Cortex of kidney (tissue), 1 donor: ENCODE results near the gene CDC20.
"Not testable (repeated sequence)": the region's sequence is repeated elsewhere in the genome, so short reads cannot be mapped to it uniquely, and the experiment has no call there.

Source experiments
- DNase-seq: peaks from one replicate; lab custom pipeline; 2025; lab: John Stamatoyannopoulos, UW

The CDC20 gene

DNA sequence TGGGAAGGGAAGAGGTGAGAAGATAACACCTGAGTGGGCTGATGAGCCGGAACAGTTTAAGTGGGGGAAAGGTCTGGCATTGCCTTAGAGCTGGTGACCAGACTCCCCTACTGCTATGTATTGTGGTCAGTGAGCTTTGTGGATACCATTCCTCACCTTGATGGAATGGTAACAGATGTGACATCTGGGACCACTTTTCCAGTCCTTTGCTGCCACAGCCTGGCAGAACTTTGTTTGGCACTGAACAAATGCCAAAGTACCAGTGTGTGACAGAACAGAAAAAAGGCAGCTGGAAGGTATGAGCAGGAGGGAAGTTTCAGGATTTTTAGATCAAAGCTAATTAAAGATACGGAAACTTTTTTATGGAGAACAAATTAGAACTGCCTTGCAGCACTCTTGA, 24.7 kb downstream of the CDC20 start:
- DNase-seq = no peak

GRCh38 chr1:43386676-43387075, 27.9 kb downstream of the CDC20 start:
- DNase-seq = no peak

DNA sequence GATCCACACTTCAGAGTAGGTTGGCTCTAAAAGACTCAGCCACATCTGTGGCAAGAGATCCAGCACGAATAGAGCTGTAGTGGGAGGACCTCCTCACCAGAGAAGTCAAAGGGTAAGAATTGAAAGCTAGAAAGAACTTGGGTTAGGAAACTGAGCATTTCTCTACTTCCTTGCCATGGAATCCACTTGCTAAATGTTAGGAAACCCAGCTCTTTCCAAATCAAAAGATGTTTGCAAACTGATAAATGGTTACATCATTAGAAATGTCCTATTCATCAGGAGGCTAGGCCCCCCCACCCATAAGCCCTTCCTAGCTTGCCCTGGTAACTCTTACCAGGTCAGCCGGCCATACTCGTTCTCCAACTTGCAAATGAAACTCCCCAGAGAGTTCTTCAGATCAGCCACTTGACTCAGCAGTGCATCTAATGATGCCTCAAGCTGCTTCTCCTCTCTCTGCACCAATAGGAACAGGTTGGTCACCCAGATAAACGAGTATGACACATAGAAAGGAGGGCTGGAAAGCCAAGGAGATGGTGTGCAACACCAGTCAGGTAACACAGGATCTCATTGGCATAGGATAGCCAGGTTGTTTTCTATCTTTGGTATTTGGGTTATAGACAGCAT, 29.3 kb downstream of the CDC20 start:
- no peak for DNase-seq

GRCh38 chr1:43388613-43389012, 29.8 kb downstream of the CDC20 start:
- no peak for DNase-seq

DNA sequence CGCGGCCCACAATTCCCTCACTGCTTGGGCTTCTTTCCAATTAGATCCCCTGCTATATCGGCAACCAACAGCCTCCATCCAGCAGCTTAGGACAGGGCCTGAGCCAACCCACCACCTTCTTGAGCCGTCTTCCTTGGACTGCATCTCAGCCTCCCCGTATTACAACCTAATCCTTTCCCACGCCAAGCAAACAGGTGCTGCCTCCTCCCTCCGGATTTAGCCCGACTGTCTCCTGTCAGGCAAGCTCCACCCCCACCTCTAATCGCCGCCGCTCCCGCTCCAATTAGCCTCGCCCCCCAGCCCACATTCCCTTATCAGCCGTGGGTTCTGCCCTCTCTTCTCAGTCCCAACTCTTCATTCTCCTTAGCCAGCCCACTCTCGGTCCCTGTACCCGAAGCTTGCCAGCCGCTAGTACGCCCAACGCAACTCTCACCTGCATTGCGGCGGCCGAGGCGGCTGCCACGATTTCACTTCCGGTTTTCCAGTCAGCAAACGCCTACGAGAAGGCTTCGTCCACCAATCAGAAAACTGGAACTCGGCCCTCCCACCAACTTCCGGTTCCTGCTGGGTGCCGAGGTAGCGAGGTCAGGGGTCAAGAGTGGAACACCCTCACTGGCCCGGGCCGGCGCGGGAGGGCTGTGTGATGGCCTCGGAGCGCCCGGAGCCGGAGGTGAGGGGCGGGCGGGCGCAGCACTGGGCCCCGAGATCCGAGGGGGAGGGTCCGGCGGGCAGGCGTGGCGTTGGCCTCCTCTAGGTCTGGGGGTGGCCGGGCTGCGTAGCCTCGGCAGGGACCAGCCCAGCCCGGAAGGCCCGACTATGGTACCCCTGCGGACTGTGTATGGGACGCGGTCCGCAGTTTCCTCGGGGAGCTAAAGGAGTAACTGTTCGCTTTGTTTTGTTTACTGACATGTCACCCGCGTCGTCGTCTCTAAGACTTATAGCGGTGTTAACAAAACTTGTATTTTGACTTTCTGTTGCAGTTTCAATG, 30.8 kb downstream of the CDC20 start, which contains the start of the genes MED8 and SZT2:
Gene MED8, minus strand, starts transcription at position 475 of the 988 bp plus-strand sequence. Its CDS starts 36 bp downstream, at position 439.
Gene SZT2, plus strand, starts transcription at position 574 of the 988 bp plus-strand sequence. Its CDS starts 70 bp downstream, at position 644.
- no peak for DNase-seq

DNA sequence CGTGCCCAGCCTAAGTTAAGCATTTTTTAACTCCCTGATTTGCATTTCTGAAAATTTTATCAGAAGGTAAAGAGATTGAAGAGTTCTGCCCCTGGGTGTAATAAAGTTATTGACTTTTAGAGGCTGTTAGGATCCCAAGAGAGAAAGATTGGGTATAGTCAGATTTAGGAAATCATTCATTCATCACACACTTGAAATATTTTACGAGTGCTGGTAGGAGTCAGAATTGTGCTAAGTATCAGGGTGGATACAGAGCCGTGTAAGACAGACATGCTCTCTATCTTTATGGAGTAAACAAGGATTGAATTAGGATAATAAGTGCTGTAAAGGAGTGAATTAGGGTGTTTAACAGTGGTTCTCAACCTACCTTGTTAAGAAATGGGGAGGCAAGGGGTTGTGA, 33.9 kb downstream of the CDC20 start:
- no peak for DNase-seq

GRCh38 chr1:43395523-43395922, 36.7 kb downstream of the CDC20 start:
- DNase-seq = no peak

DNA sequence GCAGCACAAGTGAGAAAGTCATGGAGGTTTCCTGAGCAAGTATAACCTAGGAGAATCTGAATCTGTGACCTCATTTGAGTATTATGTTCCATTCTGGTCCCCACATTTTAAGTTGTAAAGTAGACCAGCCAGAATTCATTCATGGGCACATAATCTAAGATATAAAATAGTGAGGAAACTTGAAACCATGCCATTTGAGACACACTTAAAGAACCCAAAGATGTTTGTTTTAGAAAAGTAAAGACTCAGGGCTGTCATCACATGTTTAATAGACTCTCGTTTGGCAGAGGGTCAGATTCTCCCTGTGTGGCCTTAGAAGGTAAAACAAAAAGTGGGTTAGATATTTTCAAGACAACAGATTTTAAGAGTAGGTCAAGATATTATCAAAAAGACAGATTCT, 37.3 kb downstream of the CDC20 start:
- no peak for DNase-seq

DNA sequence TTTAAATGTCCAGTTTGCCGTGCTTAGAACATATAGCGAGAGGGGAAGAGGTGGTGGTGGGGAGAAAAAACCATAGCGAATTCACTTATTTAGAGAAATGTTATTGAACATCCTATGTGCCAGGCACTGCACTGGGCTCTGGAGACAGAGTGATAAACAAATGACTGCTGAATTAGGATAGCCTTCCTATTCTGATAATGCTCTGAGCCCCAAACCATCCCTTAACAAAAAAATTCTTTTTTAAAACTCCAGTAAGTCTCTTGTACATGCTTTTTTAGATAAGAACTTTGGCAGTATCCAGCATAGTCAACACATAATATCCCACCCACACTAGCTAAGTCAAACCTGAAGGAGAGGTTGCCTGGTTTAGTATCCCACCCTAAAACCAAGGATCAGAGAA, 39.4 kb downstream of the CDC20 start:
- no peak for DNase-seq

DNA sequence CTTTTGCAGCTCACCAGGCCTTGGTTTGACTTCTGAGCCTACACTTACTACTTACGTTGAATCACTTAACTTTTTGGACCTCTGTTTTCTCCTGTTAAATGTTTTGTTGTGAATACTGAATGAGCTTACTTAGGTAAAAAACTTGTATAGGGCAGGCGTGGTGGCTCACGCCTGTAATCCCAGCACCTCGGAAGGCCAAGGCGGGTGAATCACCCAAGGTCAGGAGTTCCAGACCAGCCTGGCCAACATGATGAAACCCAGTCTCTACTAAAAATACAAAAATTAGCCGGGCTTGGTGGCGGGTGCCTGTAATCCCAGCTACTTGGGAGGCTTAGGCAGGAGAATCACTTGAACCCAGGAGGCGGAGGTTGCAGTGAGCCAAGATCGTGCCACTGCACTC, 41.7 kb downstream of the CDC20 start:
- DNase-seq = not testable (repeated sequence)

DNA sequence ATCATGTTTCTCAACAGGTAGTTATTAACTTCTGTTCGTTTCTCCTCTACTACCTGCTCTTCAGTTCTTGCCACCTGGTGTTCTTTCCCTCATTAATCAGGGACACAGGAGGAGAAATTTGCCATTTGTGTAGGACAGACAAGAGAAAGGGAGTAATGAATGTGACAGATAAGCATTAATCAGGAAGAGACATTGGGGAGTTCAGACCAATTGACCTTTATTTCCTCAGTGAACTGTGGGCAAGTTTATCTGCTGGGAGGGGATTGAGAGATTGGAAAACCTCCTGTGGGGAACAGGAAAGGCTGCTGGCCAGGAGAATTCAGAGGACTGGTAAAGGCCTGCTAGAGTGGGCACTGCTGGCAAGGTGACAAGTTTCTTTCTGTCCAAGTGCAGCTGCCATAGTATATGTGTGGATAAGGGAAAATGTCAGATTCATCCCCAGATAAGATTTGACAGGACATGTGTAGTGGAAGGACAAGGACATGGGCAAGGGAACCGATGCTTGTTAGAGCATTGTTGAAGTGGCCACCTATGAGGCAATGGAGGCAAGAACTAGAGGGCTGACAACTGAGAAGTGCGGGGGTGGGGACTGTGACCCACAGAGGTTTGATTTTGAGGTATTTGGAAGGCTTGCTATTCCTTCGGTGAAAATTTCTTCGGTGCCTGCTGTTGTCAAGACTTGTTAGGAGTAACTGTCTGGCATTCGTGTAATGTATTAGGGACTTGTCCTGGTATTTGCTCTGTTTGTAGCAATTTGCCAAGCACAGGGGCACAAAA, 43.5 kb downstream of the CDC20 start:
- no peak for DNase-seq

DNA sequence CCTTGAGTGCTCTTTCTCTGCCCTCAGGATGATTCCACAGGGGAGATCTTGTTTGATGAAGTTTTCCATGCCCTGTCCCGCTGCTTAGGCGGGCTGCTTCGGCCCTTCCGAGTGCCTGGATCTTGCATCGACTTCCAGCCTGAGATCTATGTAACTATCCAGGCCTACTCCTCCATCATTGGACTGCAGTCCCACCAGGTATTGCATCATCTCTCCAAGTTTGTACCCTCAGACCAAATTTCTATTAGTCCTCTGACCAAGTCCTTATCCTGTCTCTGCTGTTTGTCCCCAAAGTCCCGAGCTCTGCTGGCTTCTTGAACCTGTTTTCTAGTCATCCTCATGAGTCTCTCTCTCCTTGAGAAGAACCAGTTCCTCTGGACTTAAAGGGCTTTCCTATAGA, 45.6 kb downstream of the CDC20 start:
- DNase-seq = no peak

DNA sequence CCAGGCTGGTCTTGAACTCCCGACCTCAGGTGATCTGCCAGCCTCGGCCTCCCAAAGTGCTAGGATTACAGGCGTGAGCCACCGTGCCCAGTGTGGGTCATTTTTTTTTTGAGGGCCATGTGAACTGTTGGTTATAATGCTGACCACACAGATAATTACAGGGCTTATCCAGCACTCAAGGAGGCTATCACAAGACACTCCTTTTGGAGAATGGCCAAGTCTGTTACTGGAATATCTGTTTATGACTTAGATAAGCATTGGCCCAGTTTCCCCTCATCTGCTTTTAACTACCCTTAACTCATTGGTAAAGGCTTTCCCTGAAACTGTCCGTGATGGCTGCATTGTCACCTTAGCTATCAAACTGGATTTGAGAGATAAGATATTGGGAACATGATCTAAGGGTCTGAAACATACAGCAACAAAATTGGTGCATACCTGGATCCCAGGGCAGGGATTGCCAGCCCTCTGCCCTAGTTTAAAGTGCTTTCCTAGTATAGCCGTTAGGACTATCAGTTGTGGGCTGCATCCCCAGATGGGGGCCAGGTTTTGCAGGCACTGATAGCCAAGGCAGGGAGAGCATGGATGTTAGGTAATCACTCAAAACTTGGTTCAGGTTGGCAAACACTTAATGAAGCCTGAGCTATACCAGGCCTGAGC, 46.6 kb downstream of the CDC20 start:
- no peak for DNase-seq

DNA sequence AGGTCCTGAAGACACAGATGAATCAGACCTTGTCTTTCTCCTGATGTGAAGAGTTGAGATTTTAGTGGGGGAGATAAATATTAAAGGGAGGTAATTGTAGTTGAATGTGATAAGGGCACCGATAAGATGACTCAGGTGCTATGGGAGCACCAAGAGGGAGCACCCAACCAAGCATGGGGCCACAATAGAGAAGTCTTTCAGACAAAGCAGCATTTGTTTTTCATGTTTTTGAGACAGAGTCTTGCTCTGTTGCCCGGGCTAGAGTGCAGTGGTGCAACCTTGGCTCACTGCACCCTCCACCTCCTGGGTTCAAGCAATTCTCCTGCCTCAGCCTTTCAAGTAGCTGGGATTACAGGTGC, 47.1 kb downstream of the CDC20 start:
- DNase-seq = no peak

GRCh38 chr1:43410571-43410970, 51.8 kb downstream of the CDC20 start:
- no peak for DNase-seq
